B cell (primary cell): ENCODE measurements around the gene RPUSD3. TPM values are rescaled to one million over a fixed set of nuclear protein-coding genes. Genes with fewer than 3 reads are reported as not detected.
A peak's percentile ranks its signal among the peaks of the same experiment; 100 is the strongest.

Experiments
- ATAC-seq: fragments of 200-7000 bp; cut with Tn5 transposase; one replicate; pipeline ENCODE4 v1.10.0; 2021; ENCODE audit warnings: low read depth, mild to moderate bottlenecking, moderate number of reproducible peaks, moderate library complexity
- CTCF ChIA-PET: fragments of 350-600 bp; sonication (Branson Sonifier 250); formaldehyde crosslinking; loops from one replicate; lab custom pipeline; 2021; ENCODE audit warnings: antibody characterized with exemption, inconsistent platforms; lab: Charles Lee
- POLR2A ChIA-PET: fragments of 350-600 bp; sonication (Branson Sonifier 250); formaldehyde crosslinking; loops from one replicate; lab custom pipeline; 2021; ENCODE audit warnings: antibody characterized with exemption; lab: Charles Lee
- DNase-seq: peaks from one replicate; pipeline ENCODE4 v3.0.0; 2013
- H2AFZ ChIP-seq: 2 replicates; pipeline ENCODE4 v1.6.1; 2012; ENCODE audit warnings: mild to moderate bottlenecking, low read depth, low read length; ENCODE audit not compliant: insufficient read depth, poor library complexity, severe bottlenecking
- H3K27ac ChIP-seq, 2 donors: 1 replicate in 1 of 2; 2 replicates in 1 of 2; pipeline ENCODE4 v1.5.1; 2012 to 2013; ENCODE audit warnings: low read length in 2 of 2, mild to moderate bottlenecking in 2 of 2, moderate library complexity in 1 of 2
- H3K27me3 ChIP-seq, 4 experiments: fragments of 200-600 bp in 1 of 4; sonication (generic) in 1 of 4; replicated peaks in 1 of 4; 1 replicate in 2 of 4; 2 replicates in 2 of 4; pipeline versions ENCODE4 v1.6.1 to v1.7.0; 2013 to 2016; ENCODE audit warnings: low read length in 3 of 4, mild to moderate bottlenecking in 2 of 4, mixed read lengths in 1 of 4, moderate library complexity in 1 of 4; ENCODE audit not compliant: insufficient read depth in 4 of 4, control insufficient read depth in 3 of 4; ENCODE audit errors: control extremely low read depth in 1 of 4
- H3K36me3 ChIP-seq, 2 experiments: replicated peaks in 1 of 2; 1 replicate in 1 of 2; 2 replicates in 1 of 2; pipeline versions ENCODE4 v1.6.1 to v1.7.1; 2013; ENCODE audit warnings: low read length in 1 of 2; ENCODE audit not compliant: insufficient read depth in 2 of 2, control insufficient read depth in 1 of 2; ENCODE audit errors: control extremely low read depth in 1 of 2, extremely low read depth in 1 of 2
- H3K4me1 ChIP-seq, 2 donors: fragments of 200-600 bp in 1 of 2; sonication (generic) in 1 of 2; 1 replicate in 1 of 2; 2 replicates in 1 of 2; pipeline versions ENCODE4 v1.5.1 to v1.6.1; 2013 to 2017; ENCODE audit warnings: low read length in 2 of 2; ENCODE audit not compliant: control insufficient read depth in 2 of 2, insufficient read depth in 2 of 2
- H3K4me2 ChIP-seq: replicated peaks from 2 replicates; pipeline ENCODE3; 2012; ENCODE audit warnings: mild to moderate bottlenecking, low read depth, low read length; ENCODE audit not compliant: poor library complexity, severe bottlenecking
- H3K4me3 ChIP-seq, 5 experiments: fragments of 200-600 bp in 1 of 5; sonication (generic) in 1 of 5; 1 replicate in 3 of 5; 2 replicates in 2 of 5; pipeline versions ENCODE4 v1.5.1 to v1.7.0; 2011 to 2016; ENCODE audit warnings: low read length in 4 of 5, mild to moderate bottlenecking in 4 of 5, low read depth in 2 of 5, control low read depth in 1 of 5, moderate library complexity in 1 of 5; ENCODE audit not compliant: insufficient read depth in 1 of 5; ENCODE audit errors: control extremely low read depth in 1 of 5, extremely low read depth in 1 of 5
- H3K79me2 ChIP-seq: fragments of 200-600 bp; sonication (generic); one replicate; pipeline ENCODE4 v1.6.0; 2016; ENCODE audit warnings: low read length; ENCODE audit not compliant: control insufficient read depth, insufficient read depth
- H3K9ac ChIP-seq: fragments of 200-600 bp; sonication (generic); 2 replicates; pipeline ENCODE4 v1.6.1; 2017; ENCODE audit warnings: mild to moderate bottlenecking, low read length, moderate library complexity
- H3K9me3 ChIP-seq, 3 donors: one replicate each; pipeline versions ENCODE4 v1.6.1 to v1.7.1; 2013; ENCODE audit warnings: low read length in 2 of 3; ENCODE audit not compliant: control insufficient read depth in 2 of 3, insufficient read depth in 1 of 3; ENCODE audit errors: control extremely low read depth in 1 of 3
- H4K20me1 ChIP-seq: 2 replicates; pipeline ENCODE4 v1.6.0; 2012; ENCODE audit warnings: mild to moderate bottlenecking, low read length; ENCODE audit not compliant: insufficient read depth, control insufficient read depth, poor library complexity, severe bottlenecking
- H3K27ac Mint-ChIP-seq: one replicate; pipeline ENCODE4 v1.8.0; 2021; ENCODE audit warnings: mixed read lengths
- H3K27me3 Mint-ChIP-seq: one replicate; pipeline ENCODE4 v1.8.0; 2021; ENCODE audit warnings: mixed read lengths
- H3K4me1 Mint-ChIP-seq: one replicate; pipeline ENCODE4 v1.8.0; 2021; ENCODE audit warnings: mixed read lengths
- H3K4me3 Mint-ChIP-seq: one replicate; pipeline ENCODE4 v1.8.0; 2021; ENCODE audit warnings: mixed read lengths
- H3K9me3 Mint-ChIP-seq: one replicate; pipeline ENCODE4 v1.8.0; 2022; ENCODE audit warnings: mixed read lengths; ENCODE audit not compliant: insufficient read depth
- CTCF ChIP-seq: fragments of 200-600 bp; IDR thresholded peaks from one replicate; pipeline ENCODE4 v1.8.0; 2022; ENCODE audit warnings: antibody characterized with exemption, mild to moderate bottlenecking
- EZH2 ChIP-seq: IDR thresholded peaks from 2 replicates; pipeline ENCODE4 v1.6.1; 2012; ENCODE audit warnings: borderline replicate concordance, low read depth, mild to moderate bottlenecking, moderate library complexity, low read length; ENCODE audit not compliant: insufficient read depth, poor library complexity, severe bottlenecking
- WGBS: methylation state at CpG from one replicate; pipeline ENCODE4 v1.1.5; 2013; ENCODE audit warnings: missing lambda C conversion rate; ENCODE audit not compliant: insufficient coverage; 5-methylcytosine and 5-hydroxymethylcytosine counted together
- intact Hi-C: fragments of 100-400 bp; cut with micrococcal nuclease; formaldehyde crosslinking; loops from one replicate; pipeline ENCODE4 v1.10.0; 2022
- polyA plus RNA-seq: library from polyadenylated mRNA; depleted of rRNA; stranded (reverse); fragments of >200 nt; gene quantifications from 2 replicates; pipeline ENCODE4 v1.2.3, GENCODE V29; 2012
- total RNA-seq, 2 donors: library from RNA; stranded (reverse); fragments of 120-200 nt in 1 of 2; gene quantifications; 1 replicate in 1 of 2; 2 replicates in 1 of 2; pipeline versions ENCODE4 v1.2.3 to v1.2.4, GENCODE V29; 2013 to 2022

RPUSD3 gene
- total and polyA plus RNA-seq, 2 donors (not counting 1 experiment from before 2014, with no cell fraction given), result 57.0 to 60.7 TPM

- intact Hi-C loops, result loop anchor here (1.0 kb wide), 3 partner anchors 15 to 41 kb away; partner anchors contain the start of genes CAMK1 and RPUSD3
- H3K9ac ChIP-seq, result peak within 1 kb of the TSS; percentile 94
- H3K9me3 ChIP-seq, result no peaks in the 10 kb centered on the region
- Mint-ChIP-seq H3K4me3 (peak within 1 kb of the TSS; percentile 96), H3K27me3 (no peaks in the 10 kb centered on the region), H3K4me1 (peaks cover 38% of the 10 kb centered on the region), H3K9me3 (no peaks in the 10 kb centered on the region), H3K27ac (peak within 1 kb of the TSS; percentile 99)
- H3K4me1 ChIP-seq, result peaks cover 24 to 30% of the 10 kb centered on the region in 2 donors
- POLR2A ChIA-PET, result interaction anchor here (0.5 to 2.4 kb wide), 6 partner anchors 14 to 413 kb away, joined by 3 to 12 read pairs (median 4); partner anchors contain the start of genes ARPC4, SETD5 and TADA3
- H3K27ac ChIP-seq, result peak within 1 kb of the TSS; percentile 84 to 90
- peak; percentile 73 for DNase-seq
- H2AFZ ChIP-seq, result peak within 1 kb of the TSS; percentile 89
- TF ChIP-seq EZH2 (no peak), CTCF (no peak)
- H4K20me1 ChIP-seq, result peaks cover 5% of the 10 kb centered on the region
- H3K79me2 ChIP-seq, result peaks cover 12% of the 10 kb centered on the region
- H3K27me3 ChIP-seq, result no peaks in the 10 kb centered on the region
- WGBS, result under 1% methylated on average over 69 of the region's 76 CpGs
- peak; percentile 68 for ATAC-seq
- peaks cover 0 to 23% of the 10 kb centered on the region in 2 experiments for H3K36me3 ChIP-seq
- CTCF ChIA-PET, result interaction anchor here (1.2 to 1.8 kb wide), 2 partner anchors 17 to 60 kb away, joined by 3 to 6 read pairs; partner anchors contain the start of genes ARPC4, OGG1 and TADA3
- peak within 1 kb of the TSS; percentile 96 for H3K4me2 ChIP-seq
- peak within 1 kb of the TSS; percentile 32 to 79 (median 69) for H3K4me3 ChIP-seq
Observed at GRCh38 chr3:9809615-9810432, 34.0 kb downstream of the RPUSD3 start, which contains the start of gene TTLL3. TTLL3 (plus strand) TSS chr3:9810262; CDS start chr3:9810662, 400 bp downstream.
